WTC11 (cell line): ENCODE data around the gene FYCO1. TPM values are rescaled to one million over a fixed set of nuclear protein-coding genes. Genes with fewer than 3 reads are reported as not detected.

Experiments used
- ATAC-seq: fragments of 200-7000 bp; cut with Tn5 transposase; 2 replicates; pipeline ENCODE4 v1.10.0; 2021; ENCODE audit warnings: mild to moderate bottlenecking, moderate library complexity
- CTCF ChIA-PET: fragments of 300-600 bp; sonication (Branson Sonifier 250); formaldehyde crosslinking; loops from one replicate; lab custom pipeline; 2021; ENCODE audit warnings: antibody characterized with exemption; lab: Charles Lee
- POLR2A ChIA-PET: fragments of 350-600 bp; sonication (Branson Sonifier 250); formaldehyde crosslinking; loops from one replicate; lab custom pipeline; 2021; ENCODE audit warnings: antibody characterized with exemption; lab: Charles Lee
- DNase-seq: peaks from one replicate; pipeline ENCODE4 v3.0.0; 2021; ENCODE audit warnings: low spot score
- H3K27ac Mint-ChIP-seq: 2 replicates; pipeline ENCODE4 v1.8.0; 2021; ENCODE audit warnings: mixed read lengths
- H3K27me3 Mint-ChIP-seq: 2 replicates; pipeline ENCODE4 v1.8.0; 2021; ENCODE audit warnings: low read depth, mild to moderate bottlenecking, moderate library complexity, mixed read lengths
- H3K36me3 Mint-ChIP-seq: 2 replicates; pipeline ENCODE4 v1.8.0; 2021; ENCODE audit warnings: mixed read lengths
- H3K4me1 Mint-ChIP-seq: 2 replicates; pipeline ENCODE4 v1.8.0; 2022; ENCODE audit warnings: mixed read lengths
- H3K4me3 Mint-ChIP-seq: 2 replicates; pipeline ENCODE4 v1.8.0; 2021; ENCODE audit warnings: mild to moderate bottlenecking, moderate library complexity, mixed read lengths
- H3K9me3 Mint-ChIP-seq: 2 replicates; pipeline ENCODE4 v1.8.0; 2021; ENCODE audit warnings: mixed read lengths
- AFF4 ChIP-seq: sonication (generic); formaldehyde crosslinking; IDR thresholded peaks from 2 replicates; pipeline ENCODE4 v1.8.1; 2023; ENCODE audit warnings: mild to moderate bottlenecking, missing genetic modification reagents, borderline replicate concordance
- ATF2 ChIP-seq: sonication (generic); formaldehyde crosslinking; IDR thresholded peaks from 2 replicates; pipeline ENCODE4 v1.8.1; 2022; ENCODE audit warnings: low read depth, missing genetic modification reagents, borderline replicate concordance
- ATF6 ChIP-seq: sonication (generic); formaldehyde crosslinking; IDR thresholded peaks from 2 replicates; pipeline ENCODE4 v1.8.1; 2023; ENCODE audit warnings: mild to moderate bottlenecking, missing genetic modification reagents
- CDX4 ChIP-seq: fragments of 250-450 bp; sonication (Bioruptor Pico); IDR thresholded peaks from 2 replicates; pipeline ENCODE4 v1.9.0; 2021; ENCODE audit warnings: moderate library complexity, mild to moderate bottlenecking, inconsistent platforms, borderline replicate concordance
- CREM ChIP-seq: sonication (generic); formaldehyde crosslinking; IDR thresholded peaks from 2 replicates; pipeline ENCODE4 v1.8.1; 2022; ENCODE audit warnings: mild to moderate bottlenecking, missing genetic modification reagents, moderate library complexity
- E2F1 ChIP-seq: sonication (generic); formaldehyde crosslinking; IDR thresholded peaks from 2 replicates; pipeline ENCODE4 v1.8.0; 2022; ENCODE audit warnings: mild to moderate bottlenecking, missing genetic modification reagents
- ELF4 ChIP-seq: sonication (generic); formaldehyde crosslinking; IDR thresholded peaks from 2 replicates; pipeline ENCODE4 v1.8.1; 2022; ENCODE audit warnings: low read depth, mild to moderate bottlenecking, moderate library complexity, missing genetic modification reagents
- ERG ChIP-seq: fragments of 250-450 bp; sonication (Bioruptor Pico); IDR thresholded peaks from 2 replicates; pipeline ENCODE4 v1.8.0; 2021; ENCODE audit warnings: mild to moderate bottlenecking
- FOXP4 ChIP-seq: sonication (generic); formaldehyde crosslinking; IDR thresholded peaks from 2 replicates; pipeline ENCODE4 v1.8.0; 2022; ENCODE audit warnings: mild to moderate bottlenecking, missing genetic modification reagents
- GRHL2 ChIP-seq: fragments of 250-450 bp; sonication (Bioruptor Pico); IDR thresholded peaks from 2 replicates; pipeline ENCODE4 v1.8.0; 2022; ENCODE audit warnings: mild to moderate bottlenecking, moderate library complexity; ENCODE audit not compliant: insufficient replicate concordance, severe bottlenecking
- JUN ChIP-seq: sonication (generic); formaldehyde crosslinking; IDR thresholded peaks from 2 replicates; pipeline ENCODE4 v1.8.0; 2023; ENCODE audit warnings: mild to moderate bottlenecking, missing genetic modification reagents
- NFATC4 ChIP-seq: fragments of 250-450 bp; sonication (Bioruptor Pico); IDR thresholded peaks from 2 replicates; pipeline ENCODE4 v1.9.0; 2021; ENCODE audit warnings: mild to moderate bottlenecking
- NFYB ChIP-seq: sonication (generic); formaldehyde crosslinking; conservative IDR thresholded peaks from 2 replicates; pipeline ENCODE4 v1.8.0; 2022; ENCODE audit warnings: low read depth, missing genetic modification reagents
- NR3C1 ChIP-seq: sonication (generic); formaldehyde crosslinking; conservative IDR thresholded peaks from 2 replicates; pipeline ENCODE4 v1.8.1; 2023; ENCODE audit warnings: low read depth, mild to moderate bottlenecking, missing genetic modification reagents
- OVOL2 ChIP-seq: fragments of 250-450 bp; sonication (Bioruptor Pico); IDR thresholded peaks from 2 replicates; pipeline ENCODE4 v1.9.0; 2021; ENCODE audit warnings: mild to moderate bottlenecking, borderline replicate concordance
- RELA ChIP-seq: sonication (generic); formaldehyde crosslinking; IDR thresholded peaks from 2 replicates; pipeline ENCODE4 v1.8.1; 2022; ENCODE audit warnings: missing genetic modification reagents, mild to moderate bottlenecking, borderline replicate concordance
- SMAD3 ChIP-seq: sonication (generic); formaldehyde crosslinking; IDR thresholded peaks from 2 replicates; pipeline ENCODE4 v1.8.0; 2022; ENCODE audit warnings: missing genetic modification reagents, mild to moderate bottlenecking, borderline replicate concordance
- SOX15 ChIP-seq: fragments of 250-450 bp; sonication (Bioruptor Pico); IDR thresholded peaks from 2 replicates; pipeline ENCODE4 v1.9.0; 2021; ENCODE audit warnings: mild to moderate bottlenecking
- TEAD4 ChIP-seq: sonication (generic); formaldehyde crosslinking; IDR thresholded peaks from 2 replicates; pipeline ENCODE4 v1.8.0; 2022; ENCODE audit warnings: mild to moderate bottlenecking, missing genetic modification reagents
- ZBTB21 ChIP-seq: sonication (generic); formaldehyde crosslinking; IDR thresholded peaks from 2 replicates; pipeline ENCODE4 v1.8.1; 2023; ENCODE audit warnings: mild to moderate bottlenecking, missing genetic modification reagents, borderline replicate concordance
- ZNF512 ChIP-seq: sonication (generic); formaldehyde crosslinking; IDR thresholded peaks from 2 replicates; pipeline ENCODE4 v1.8.1; 2022; ENCODE audit warnings: missing genetic modification reagents, borderline replicate concordance
- ZNF671 ChIP-seq: fragments of 250-450 bp; sonication (Bioruptor Pico); IDR thresholded peaks from 2 replicates; pipeline ENCODE4 v1.8.0; 2021; ENCODE audit warnings: mild to moderate bottlenecking
- total RNA-seq: library from RNA; stranded (reverse); gene quantifications from 3 replicates; pipeline ENCODE4 v1.2.3, GENCODE V29; 2021

The FYCO1 gene
- total RNA-seq, 1 experiment from 2014 or later = 13.9 TPM

- TF ChIP-seq AFF4 (CRISPR knock-in tag) (no peak), SOX15 (CRISPR knock-in tag) (no peak), TEAD4 (CRISPR knock-in tag) (no peak), CDX4 (CRISPR knock-in tag) (no peak), RELA (CRISPR knock-in tag) (no peak), E2F1 (CRISPR knock-in tag) (no peak), ZBTB21 (CRISPR knock-in tag) (no peak), ZNF671 (no peak), NR3C1 (CRISPR knock-in tag) (no peak), OVOL2 (CRISPR knock-in tag) (no peak), ELF4 (no peak), NFATC4 (CRISPR knock-in tag) (no peak), ERG (CRISPR knock-in tag) (no peak)
These were observed 43.2 kb downstream of the FYCO1 start (continued) for GRCh38 chr3:45952456-45952855.

- ATAC-seq (no peak), DNase-seq (no peak)
- Mint-ChIP-seq H3K27me3 (no peaks in the 10 kb centered on the region), H3K36me3 (peaks cover 62% of the 10 kb centered on the region), H3K9me3 (no peaks in the 10 kb centered on the region), H3K4me3 (no peak overlapping the region), H3K4me1 (no peaks in the 10 kb centered on the region), H3K27ac (no peak overlapping the region)
- ChIA-PET CTCF (no interaction called here), POLR2A (no interaction called here)
- TF ChIP-seq GRHL2 (CRISPR knock-in tag) (no peak), NFYB (CRISPR knock-in tag) (no peak), CREM (no peak), ZNF512 (CRISPR knock-in tag) (no peak), NFATC4 (CRISPR knock-in tag) (no peak), ATF6 (CRISPR knock-in tag) (no peak), SMAD3 (CRISPR knock-in tag) (no peak), JUN (no peak), ATF2 (CRISPR knock-in tag) (no peak), ZNF671 (no peak), FOXP4 (CRISPR knock-in tag) (no peak)
These were observed 43.7 kb downstream of the FYCO1 start for GRCh38 chr3:45951946-45952345.
